C4-2B (cell line): ENCODE results near the gene CD164L2.

ENCODE experiments used
- CTCF ChIP-seq: fragments of 450-650 bp; conservative IDR thresholded peaks from 2 replicates; pipeline ENCODE4 v1.5.1; 2017; ENCODE audit warnings: mild to moderate bottlenecking
- ZFX ChIP-seq: fragments of 450-650 bp; IDR thresholded peaks from 2 replicates; pipeline ENCODE4 v1.6.1; 2017

GRCh38 chr1:27414091-27414490, 31.0 kb upstream of the CD164L2 start:
- TF ChIP-seq CTCF (no peak), ZFX (no peak)
